GM21619 (cell line): Measurements from ENCODE around the gene LMF2.
A peak's percentile ranks its signal among the peaks of the same experiment; 100 is the strongest.
"Not testable (repeated sequence)": the region's sequence is repeated elsewhere in the genome, so short reads cannot be mapped to it uniquely, and the experiment has no call there.

ENCODE experiments used
- ATAC-seq: cut with Tn5 transposase; IDR thresholded peaks from one replicate; pipeline ENCODE4 v1.9.1; 2021; ENCODE audit not compliant: unreplicated experiment

The LMF2 gene, protein sequence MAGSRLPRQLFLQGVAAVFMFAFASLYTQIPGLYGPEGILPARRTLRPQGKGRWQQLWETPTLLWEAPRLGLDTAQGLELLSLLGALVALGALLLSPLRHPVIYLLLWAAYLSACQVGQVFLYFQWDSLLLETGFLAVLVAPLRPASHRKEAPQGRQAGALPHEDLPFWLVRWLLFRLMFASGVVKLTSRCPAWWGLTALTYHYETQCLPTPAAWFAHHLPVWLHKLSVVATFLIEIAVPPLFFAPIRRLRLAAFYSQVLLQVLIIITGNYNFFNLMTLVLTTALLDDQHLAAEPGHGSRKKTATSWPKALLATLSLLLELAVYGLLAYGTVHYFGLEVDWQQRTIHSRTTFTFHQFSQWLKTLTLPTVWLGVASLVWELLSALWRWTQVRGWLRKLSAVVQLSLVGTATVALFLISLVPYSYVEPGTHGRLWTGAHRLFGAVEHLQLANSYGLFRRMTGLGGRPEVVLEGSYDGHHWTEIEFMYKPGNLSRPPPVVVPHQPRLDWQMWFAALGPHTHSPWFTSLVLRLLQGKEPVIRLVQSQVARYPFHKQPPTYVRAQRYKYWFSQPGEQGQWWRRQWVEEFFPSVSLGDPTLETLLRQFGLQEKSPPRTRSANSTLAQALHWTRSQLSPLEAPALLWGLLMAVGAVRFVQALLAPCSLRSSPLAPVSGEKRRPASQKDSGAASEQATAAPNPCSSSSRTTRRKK

DNA sequence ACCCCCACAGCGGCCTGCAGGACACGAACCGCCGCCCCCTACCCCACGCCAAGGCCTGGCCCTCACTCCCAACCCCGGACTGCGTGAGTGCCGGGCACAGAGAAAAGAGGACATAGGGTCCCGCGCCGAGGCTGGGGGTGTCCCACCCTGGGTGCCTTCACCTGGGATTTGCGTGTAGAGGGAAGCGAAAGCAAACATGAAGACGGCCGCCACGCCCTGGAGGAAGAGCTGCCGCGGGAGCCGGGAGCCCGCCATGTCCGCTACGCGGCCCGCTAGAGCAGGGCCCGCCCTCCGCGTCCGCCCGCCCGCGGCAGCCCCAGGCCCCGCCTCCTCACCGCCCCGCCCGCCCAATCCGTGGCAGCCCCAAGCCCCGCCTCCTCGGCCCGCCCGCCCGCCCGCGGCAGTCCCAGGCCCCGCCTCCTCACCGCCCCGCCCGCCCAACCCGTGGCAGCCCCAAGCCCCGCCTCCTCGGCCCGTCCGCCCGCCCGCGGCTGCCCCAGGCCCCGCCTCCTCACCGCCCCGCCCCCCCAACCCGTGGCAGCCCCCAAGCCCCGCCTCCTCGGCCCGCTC lies at the start of gene LMF2:
TSS of gene LMF2 (minus strand) at position 282 of the 570 bp plus-strand sequence. CDS start at position 255, 27 bp downstream.
- peak; percentile 53 for ATAC-seq

DNA sequence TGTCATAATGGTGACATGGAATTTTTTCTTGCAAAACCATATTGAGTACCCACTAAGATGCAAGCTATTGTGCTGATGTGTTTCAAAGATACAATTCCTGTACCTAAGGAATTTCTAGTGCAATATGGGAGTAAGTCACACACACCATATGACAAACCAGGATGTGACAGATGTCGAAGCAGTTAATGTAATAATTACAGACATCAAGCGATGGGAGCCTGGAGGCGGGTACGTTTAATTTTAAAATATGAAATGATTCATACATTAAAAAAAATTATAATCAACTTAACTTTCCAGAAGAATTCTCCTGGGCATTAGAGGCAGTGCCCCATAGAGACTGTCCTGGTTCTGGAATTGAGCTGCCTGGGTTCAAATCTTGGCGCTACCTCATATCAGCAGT lies 49.2 kb upstream of the LMF2 start:
- ATAC-seq: no peak

DNA sequence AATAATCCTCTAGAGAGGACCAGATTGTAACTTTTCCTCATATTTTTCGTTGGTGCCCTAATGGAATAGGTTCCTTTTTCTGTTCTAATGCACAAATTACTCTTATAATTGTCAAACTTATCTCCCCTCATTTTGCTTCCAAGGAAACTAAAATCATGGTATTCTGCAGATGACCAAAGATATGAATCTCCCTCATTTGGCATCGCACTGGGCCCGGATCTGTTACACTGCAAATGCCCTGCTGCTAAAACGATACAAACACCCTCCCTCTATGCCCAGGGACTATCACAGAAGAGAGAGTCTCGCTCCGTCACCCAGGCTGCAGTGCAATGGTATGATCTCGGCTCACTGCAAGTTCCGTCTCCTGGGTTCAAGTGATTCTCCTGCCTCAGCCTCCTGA lies 45.8 kb upstream of the LMF2 start:
- no peak for ATAC-seq

DNA sequence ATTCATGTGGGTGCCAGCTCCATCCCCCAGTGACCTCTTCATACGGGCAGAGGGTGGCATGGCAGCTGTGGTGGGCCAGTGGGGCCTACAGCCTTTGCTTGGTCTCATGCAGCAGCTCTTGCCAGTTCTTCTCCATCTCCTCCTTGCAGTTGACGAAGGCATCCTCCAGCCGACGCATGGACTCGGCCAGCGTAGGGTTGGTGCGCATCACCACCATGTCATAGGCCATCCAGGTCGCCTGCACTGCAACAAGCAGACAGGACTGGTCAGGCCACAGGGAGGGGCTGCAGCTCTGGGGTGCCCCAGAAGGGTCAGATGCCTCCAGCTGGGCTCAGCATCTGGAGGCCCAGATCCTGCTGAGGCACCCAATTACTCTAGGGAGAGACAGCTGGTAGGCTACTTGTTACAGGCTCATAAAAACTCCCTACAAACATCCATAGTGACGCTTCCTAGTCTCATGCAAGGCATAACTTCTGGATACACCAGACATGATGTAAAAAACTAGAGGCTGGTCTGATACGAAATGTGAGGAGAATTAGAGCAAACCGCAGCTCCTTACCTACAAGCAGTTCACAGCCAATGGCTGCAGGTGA lies 43.8 kb upstream of the LMF2 start:
- no peak for ATAC-seq

DNA sequence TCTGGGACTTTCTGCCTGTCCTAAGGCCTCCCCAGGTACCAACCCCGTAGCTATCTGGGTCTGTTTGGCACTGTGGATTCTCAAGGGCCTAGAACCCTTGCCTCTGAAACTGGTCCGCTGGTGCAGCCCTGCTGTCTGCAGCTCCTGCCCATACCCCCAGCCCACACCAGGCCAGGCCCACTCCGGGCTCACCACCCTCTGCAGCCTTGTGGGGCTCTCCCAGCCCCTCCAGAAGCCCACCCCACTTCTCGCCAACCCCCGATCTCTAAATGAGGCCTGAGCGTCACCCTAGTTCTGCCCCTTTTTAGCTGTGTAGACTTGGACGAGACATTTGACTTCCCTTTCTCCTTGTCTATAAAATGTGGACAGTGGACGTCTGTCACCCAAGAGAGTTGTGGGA lies 42.9 kb upstream of the LMF2 start:
- ATAC-seq: no peak

DNA sequence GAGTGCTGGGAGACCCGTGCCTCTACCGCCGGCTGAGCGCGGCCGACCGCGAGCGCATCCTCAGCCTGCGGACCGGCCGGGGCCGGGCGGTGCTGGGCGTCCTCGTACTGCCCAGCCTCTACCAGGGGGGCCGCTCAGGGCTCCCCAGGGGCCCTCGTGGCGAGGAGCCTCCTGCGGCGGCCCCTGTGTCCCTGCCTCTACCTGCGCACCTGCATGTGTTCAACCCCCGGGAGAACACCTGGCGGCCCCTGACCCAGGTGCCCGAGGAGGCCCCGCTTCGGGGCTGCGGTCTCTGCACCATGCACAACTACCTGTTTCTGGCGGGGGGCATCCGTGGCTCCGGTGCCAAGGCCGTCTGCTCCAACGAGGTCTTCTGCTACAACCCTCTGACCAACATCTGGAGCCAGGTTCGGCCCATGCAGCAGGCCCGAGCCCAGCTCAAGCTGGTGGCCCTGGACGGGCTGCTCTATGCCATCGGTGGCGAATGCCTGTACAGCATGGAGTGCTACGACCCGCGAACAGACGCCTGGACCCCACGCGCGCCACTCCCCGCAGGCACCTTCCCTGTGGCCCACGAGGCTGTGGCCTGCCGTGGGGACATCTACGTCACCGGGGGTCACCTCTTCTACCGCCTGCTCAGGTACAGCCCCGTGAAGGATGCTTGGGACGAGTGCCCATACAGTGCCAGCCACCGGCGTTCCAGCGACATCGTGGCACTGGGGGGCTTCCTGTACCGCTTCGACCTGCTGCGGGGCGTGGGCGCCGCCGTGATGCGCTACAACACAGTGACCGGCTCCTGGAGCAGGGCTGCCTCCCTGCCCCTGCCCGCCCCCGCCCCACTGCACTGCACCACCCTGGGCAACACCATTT lies 41.7 kb upstream of the LMF2 start:
- no peak for ATAC-seq

DNA sequence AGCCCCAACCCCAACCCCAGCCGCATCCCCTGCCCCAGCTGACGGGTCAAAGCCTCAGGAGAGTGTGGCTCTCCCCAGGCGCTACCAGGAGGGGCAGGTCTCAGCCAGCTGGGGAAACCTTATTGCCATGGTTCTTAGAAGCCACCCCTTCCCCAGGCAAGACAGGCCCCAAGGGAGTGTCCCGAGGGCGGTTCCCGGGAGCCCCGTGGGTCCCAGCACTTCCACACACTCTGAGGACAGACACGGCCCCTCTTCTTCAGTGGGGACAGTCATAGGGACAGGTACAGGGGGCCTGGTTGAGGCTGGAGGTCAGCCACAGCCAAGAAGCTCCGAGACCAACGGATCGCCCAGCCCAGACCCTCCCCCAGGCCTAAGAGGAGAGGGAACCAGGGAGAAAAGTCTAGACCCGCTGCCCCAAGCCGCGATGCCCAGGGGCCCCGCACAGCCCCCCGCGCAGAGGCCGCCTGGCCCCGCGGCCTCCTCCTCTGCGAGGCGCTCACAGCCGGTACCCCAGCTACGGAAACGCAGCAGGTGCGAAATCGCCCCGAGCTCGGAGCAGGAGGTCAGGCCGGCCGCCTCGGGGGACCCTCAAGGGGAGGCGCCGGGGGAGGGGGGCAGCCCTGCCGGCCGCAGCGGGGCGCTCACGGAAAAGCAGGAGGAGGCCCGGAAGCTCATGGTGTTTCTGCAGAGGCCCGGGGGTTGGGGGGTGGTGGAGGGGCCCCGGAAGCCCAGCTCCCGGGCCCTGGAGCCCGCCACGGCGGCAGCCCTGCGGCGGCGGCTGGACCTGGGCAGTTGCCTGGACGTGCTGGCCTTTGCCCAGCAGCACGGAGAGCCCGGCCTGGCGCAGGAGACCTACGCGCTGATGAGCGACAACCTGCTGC lies 40.8 kb upstream of the LMF2 start:
- ATAC-seq: no peak

DNA sequence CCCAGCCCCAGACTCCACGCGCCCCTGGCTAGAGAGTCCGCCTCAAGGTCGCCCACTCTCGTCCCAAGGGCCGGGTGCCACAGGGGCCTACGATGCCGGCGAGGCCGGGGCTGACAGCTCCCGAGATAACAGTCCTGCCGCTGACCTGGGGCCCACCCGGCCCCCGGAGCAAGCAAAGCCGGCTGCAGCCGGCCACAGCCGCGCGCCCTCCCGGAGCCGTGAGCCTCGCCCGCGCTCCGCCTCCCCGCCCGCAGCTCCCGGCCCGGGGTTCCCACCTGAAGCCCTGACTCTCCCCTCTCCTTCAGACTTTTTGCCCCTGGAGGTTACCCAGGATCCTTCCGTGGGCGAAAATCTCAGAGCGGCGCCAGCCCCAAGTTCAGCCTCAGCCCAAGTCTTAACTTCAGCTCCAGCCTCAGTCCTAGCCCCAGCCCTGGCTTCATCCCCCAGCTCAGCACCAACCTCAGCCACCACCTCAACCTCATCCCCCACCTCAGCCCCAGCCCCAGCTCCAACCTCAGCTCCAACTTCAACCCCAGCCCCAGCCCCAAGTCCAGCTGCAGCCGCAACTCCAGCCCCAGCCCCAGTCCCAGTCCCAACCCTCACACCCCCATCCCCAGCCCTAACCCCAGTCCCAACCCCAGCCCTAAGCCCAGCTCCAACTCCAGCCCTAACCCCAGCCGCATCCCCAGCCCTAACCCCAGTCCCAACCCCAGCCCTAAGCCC lies 39.9 kb upstream of the LMF2 start:
- ATAC-seq: no peak

DNA sequence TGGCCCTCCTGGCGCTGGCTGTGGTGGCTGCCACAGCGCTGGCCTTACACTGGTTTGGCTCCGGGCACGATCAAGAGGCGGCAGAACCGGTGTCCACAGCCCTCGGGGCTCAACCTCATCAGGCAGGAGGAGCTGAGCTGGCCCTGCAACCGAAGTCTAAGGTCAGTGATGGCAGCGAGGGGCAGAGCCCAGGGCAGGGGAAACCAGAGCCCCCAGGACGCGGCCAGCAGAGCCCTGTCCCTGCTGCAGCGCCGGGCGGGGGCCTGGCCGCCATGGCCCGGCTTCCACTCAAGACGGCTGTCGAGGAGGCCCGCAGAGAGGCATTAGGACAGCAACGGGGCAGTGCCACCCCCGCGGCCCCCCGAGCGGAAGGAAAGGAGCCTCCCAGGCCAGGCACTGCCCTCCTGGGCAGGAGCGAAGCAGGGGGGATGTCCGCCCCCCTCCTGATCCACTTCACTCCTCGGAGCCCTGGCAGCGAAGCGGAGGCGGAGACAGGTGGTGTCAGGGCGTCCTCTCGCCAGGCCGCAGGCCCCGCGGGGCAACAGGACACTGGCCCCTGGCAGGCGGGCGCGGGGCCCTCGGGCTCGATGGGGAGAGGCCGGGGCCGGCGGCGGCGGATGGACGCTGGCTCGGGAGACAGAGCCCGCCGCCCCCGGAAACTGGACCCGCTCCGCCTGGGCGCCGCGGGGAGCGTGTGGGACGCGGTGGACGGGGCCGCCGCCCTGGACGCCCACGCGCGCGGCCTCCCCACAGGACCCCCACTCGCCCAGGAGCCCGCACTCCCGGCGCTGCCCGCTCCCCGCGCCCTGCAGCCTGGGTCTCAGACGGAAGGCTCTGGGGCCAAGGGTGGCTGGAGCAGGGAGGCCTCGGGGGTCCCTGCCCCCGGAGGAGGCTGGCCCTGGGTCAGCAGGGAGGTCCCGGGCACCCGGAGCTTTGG lies 39.1 kb upstream of the LMF2 start:
- ATAC-seq: no peak

DNA sequence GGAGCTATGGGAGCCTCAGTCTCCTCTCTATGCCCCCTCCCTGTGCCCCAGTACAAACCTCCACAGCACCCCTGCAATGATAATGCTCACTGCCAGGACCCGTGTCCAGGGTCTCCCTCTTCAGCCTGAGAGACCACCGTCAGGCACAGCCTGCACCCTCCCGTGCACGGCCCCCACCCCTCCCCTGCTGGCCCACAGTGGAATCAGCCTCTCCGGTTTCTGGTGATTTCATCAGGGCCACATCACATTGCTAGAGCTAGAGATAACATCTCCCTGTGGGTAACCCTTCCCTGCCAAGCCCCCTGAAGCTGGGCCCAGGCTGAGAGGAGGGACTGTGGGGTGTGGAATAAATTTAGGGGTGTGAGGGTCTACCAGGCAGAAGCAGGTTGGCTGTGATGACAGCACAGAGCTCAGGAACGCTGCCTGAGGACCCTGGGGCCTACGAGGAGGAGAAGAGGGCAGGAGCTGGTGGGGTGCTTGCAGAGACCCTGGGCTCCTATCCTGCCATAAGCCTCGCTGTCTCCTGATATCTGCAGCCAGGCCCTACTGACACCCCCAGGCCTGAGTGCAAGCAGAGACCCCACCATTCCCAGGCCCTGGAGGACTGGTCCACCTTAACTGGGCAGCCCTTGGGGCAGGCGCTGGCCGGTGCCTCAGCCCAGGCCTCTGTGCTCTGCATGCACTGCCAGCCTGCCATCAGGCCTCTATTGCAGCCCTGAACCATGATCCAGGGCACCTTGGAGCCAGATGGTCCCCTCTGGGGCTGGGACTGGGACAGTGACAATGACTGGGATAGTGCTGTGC lies 38.2 kb upstream of the LMF2 start, which contains the start of gene KLHDC7B:
TSS of gene KLHDC7B (plus strand) at position 378 of the 804 bp plus-strand sequence. CDS start at position 723, 345 bp downstream.
- ATAC-seq: no peak

DNA sequence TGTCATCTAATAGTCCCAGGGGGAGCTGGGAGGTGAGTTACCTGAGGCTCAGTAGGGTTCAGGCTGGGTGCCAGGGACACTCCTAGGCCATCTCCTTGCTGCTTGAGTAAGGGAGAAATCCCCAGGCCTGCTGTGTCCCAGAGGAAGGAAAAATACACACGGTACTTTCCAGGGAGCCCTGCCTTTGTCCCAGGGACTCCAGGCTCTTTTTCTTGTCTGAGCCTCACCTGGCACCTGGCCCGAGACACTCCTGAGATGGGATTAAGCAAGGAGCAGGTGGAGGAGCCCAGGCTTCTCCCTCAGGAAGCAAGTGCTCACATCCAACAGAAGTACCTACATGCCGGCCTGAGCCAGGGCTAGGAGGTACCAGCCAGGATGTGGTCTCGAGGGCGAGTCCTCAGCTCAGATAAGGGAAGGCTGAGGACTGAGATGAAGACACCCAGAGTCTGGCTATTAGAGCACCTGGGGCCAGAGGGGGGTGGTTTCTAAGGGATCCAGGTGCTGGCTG lies 37.3 kb upstream of the LMF2 start:
- no peak for ATAC-seq

DNA sequence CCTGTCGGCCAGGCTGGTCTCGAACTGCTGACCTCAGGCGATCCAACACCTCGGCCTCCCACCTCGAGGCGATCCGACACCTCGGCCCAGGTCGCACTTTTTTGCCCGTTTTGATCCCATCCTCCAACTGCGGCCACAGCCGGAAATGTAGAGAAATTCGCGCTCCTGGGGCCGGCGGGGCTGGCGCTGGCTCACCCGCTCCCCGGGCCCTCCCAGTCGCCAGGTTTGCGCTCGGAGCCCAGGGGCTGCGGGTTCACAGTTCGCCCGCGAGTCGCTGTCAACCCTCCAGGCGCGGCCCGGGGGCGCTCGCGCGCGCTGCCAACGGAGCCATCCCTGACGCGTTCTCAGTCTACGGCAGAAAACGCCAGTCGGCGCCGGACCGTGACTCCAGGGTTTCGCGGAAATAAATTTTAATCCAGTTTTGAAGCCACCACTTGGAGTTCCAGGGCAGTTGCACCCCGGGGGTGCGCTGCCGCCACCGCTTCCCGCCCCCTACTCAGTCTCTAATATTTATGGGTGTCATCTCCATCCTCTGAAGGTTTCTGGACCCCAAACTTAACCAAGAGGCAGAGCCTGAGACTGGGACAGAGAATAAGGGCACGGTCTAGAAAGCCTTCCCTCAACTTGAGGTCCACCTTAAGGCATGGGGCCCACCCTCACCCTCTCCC lies 36.7 kb upstream of the LMF2 start:
- no peak for ATAC-seq

DNA sequence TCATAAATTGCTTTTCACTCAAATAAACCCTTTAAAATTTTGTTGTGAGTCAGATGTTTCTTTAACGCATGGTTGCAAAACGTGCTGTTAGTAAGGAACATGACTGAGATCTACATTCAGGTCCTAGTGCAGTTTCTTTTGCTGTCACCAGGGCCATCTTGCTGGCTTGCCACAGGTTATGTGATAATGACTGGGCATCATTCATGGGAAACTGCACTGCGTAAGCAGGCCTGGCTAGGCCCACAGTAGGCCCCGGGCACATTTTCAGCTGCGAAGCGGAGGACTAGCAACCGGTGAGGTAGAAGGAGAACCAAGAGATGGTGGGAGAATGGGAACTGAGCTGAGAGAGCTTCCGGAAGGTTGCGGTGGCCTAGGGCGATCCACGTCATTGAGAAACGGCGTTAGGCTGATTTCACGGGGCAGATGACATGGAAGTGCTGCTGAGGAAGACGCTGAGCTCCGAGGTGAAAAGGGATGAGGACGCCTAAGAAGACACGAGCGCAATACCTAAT lies 35.0 kb upstream of the LMF2 start:
- ATAC-seq: no peak

DNA sequence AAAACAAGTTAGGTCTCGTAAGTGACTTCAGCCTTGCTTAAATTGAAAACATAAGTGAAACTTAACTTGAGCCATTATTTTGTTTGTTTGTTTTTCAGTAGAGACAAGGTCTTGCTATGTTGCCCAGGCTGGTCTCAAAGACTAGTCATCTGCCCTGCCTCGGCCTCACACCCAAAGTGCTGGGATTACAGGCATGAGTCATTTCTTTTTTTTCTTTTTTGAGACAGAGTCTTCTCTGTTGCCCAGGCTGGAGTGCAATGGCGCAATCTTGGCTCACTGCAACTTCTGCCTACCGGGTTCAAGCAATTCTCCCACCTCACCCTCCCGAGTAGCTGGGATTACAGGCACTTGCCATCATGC lies 34.1 kb upstream of the LMF2 start:
- not testable (repeated sequence) for ATAC-seq

DNA sequence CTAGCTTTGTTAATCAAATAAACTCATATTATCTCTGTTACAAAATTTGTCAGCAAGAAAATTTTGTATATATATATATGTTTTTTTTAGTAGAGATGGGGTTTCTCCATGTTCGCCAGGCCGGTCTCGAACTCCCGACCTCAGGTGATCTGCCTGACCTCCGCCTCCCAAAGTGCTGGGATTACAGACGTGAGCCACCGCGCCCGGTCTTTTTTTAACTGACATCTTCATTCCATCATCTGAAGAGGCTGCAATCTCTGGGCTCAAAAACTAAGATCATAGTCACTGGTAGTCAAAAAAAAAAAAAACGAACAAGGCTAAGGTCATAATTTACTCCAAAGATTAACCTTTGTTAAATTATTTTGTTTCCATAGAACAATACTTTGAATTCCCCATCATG lies 32.9 kb upstream of the LMF2 start:
- no peak for ATAC-seq

DNA sequence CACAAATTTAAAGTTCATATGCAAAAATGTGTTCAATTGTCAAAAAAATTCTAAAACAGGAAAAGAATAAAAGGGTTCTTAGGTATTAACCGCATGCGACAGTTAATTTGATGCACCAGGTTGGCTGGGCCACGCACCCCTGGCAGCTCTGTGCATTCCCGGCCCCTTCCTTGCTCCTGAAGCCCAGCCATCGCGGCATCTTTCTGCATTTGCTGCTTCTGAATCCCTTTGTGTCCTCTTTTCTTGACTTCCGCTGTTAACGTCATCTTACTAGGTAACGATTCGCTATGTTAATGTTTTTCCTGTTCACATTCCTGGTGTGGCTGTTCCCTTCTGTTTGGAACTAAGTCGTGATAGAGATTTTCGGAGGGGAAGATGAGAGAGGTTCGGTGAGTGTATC lies 30.3 kb upstream of the LMF2 start:
- ATAC-seq: no peak
